HG02981 (cell line): ENCODE measurements around the gene ERBIN.

Experiments used
- ATAC-seq: cut with Tn5 transposase; IDR thresholded peaks from one replicate; pipeline ENCODE4 v1.9.1; 2021; ENCODE audit warnings: mild to moderate bottlenecking, moderate library complexity; ENCODE audit not compliant: unreplicated experiment

ERBIN gene

GRCh38 chr5:66122379-66123034 lies 196.1 kb downstream of the ERBIN start:
- ATAC-seq = no peak

- no peak for ATAC-seq
These were observed 202.8 kb downstream of the ERBIN start for GRCh38 chr5:66129144-66129543.

GRCh38 chr5:66130493-66130892 lies 204.1 kb downstream of the ERBIN start:
- ATAC-seq = no peak
